ENCODE results near the gene INPP5A. TPM values are rescaled to one million over a fixed set of nuclear protein-coding genes. Genes with fewer than 3 reads are reported as not detected.

Gene INPP5A
- total RNA-seq, 1 donor from 2014 or later, result 36.4 TPM

- TF ChIP-seq CTCF (IDR thresholded peaks at IDR 0.05), result no peak
- H3K27ac Mint-ChIP-seq (ENCODE audit: unreplicated experiment), result no peak overlapping the region
- H3K4me3 Mint-ChIP-seq (ENCODE audit: unreplicated experiment), result no peak overlapping the region
- H3K27me3 Mint-ChIP-seq (ENCODE audit: unreplicated experiment), result no peaks in the 10 kb centered on the region
- peaks cover 16% of the 10 kb centered on the region for H3K36me3 Mint-ChIP-seq (ENCODE audit: unreplicated experiment)
- H3K9me3 Mint-ChIP-seq (ENCODE audit: unreplicated experiment), result peaks cover 7% of the 10 kb centered on the region
- DNase-seq (ENCODE audit: extremely low spot score, unreplicated experiment), result no peak
- H3K4me1 Mint-ChIP-seq (ENCODE audit: unreplicated experiment), result peaks cover 17% of the 10 kb centered on the region
These were observed 67.1 kb downstream of the INPP5A start for GRCh38 chr10:132604686-132605085.

DNA sequence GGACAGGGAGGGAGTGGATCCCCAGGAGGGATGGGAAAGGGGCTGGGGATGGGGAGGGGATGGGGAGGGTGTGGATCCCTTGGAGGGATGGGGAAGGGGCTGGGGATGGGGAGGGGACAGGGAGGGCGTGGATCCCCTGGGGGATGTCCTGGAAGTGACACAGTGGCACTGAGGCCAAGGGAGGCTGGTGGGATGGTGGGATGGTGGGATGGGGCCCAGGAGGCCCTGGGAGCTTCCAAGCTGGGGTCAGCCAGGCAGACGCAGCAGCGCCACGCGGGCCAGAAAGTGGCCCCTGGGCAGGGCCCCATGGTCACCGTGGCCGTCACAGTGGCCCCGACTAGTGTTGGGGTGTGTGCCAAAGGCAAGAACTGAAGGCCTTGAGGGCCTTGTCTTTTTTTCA lies 67.8 kb downstream of the INPP5A start:
- TF ChIP-seq CTCF (IDR thresholded peaks at IDR 0.05), result no peak
- Mint-ChIP-seq H3K9me3 (ENCODE audit: unreplicated experiment) (peaks cover 3% of the 10 kb centered on the region), H3K27ac (ENCODE audit: unreplicated experiment) (no peak overlapping the region), H3K4me1 (ENCODE audit: unreplicated experiment) (peaks cover 17% of the 10 kb centered on the region), H3K27me3 (ENCODE audit: unreplicated experiment) (no peaks in the 10 kb centered on the region), H3K36me3 (ENCODE audit: unreplicated experiment) (peaks cover 12% of the 10 kb centered on the region), H3K4me3 (ENCODE audit: unreplicated experiment) (no peak overlapping the region)
- no peak for DNase-seq (ENCODE audit: extremely low spot score, unreplicated experiment)

GRCh38 chr10:132606031-132606491 lies 68.5 kb downstream of the INPP5A start:
- no peak for TF ChIP-seq CTCF (IDR thresholded peaks at IDR 0.05)
- peaks cover 22% of the 10 kb centered on the region for H3K4me1 Mint-ChIP-seq (ENCODE audit: unreplicated experiment)

GRCh38 chr10:132606536-132607316 lies 69.1 kb downstream of the INPP5A start:
- Mint-ChIP-seq H3K27me3 (ENCODE audit: unreplicated experiment) (no peaks in the 10 kb centered on the region), H3K4me1 (ENCODE audit: unreplicated experiment) (peaks cover 22% of the 10 kb centered on the region), H3K27ac (ENCODE audit: unreplicated experiment) (no peak overlapping the region), H3K9me3 (ENCODE audit: unreplicated experiment) (no peaks in the 10 kb centered on the region), H3K36me3 (ENCODE audit: unreplicated experiment) (peaks cover 7% of the 10 kb centered on the region), H3K4me3 (ENCODE audit: unreplicated experiment) (no peak overlapping the region)
- no peak for DNase-seq (ENCODE audit: extremely low spot score, unreplicated experiment)
- no peak for TF ChIP-seq CTCF (IDR thresholded peaks at IDR 0.05)

More at GRCh38 chr10:132606031-132606491, 68.5 kb downstream of the INPP5A start:
- H3K9me3 Mint-ChIP-seq (ENCODE audit: unreplicated experiment), result no peaks in the 10 kb centered on the region
- H3K36me3 Mint-ChIP-seq (ENCODE audit: unreplicated experiment), result peaks cover 9% of the 10 kb centered on the region
- DNase-seq (ENCODE audit: extremely low spot score, unreplicated experiment), result no peak
- no peaks in the 10 kb centered on the region for H3K27me3 Mint-ChIP-seq (ENCODE audit: unreplicated experiment)
- no peak overlapping the region for H3K27ac Mint-ChIP-seq (ENCODE audit: unreplicated experiment)
- H3K4me3 Mint-ChIP-seq (ENCODE audit: unreplicated experiment), result no peak overlapping the region

- Mint-ChIP-seq H3K9me3 (ENCODE audit: unreplicated experiment) (no peaks in the 10 kb centered on the region), H3K27ac (ENCODE audit: unreplicated experiment) (no peak overlapping the region), H3K4me1 (ENCODE audit: unreplicated experiment) (peaks cover 27% of the 10 kb centered on the region), H3K36me3 (ENCODE audit: unreplicated experiment) (peaks cover 7% of the 10 kb centered on the region), H3K27me3 (ENCODE audit: unreplicated experiment) (no peaks in the 10 kb centered on the region), H3K4me3 (ENCODE audit: unreplicated experiment) (no peak overlapping the region)
- no peak for TF ChIP-seq CTCF (IDR thresholded peaks at IDR 0.05)
- DNase-seq (ENCODE audit: extremely low spot score, unreplicated experiment), result no peak
These were observed 69.9 kb downstream of the INPP5A start for GRCh38 chr10:132607491-132607890.

Data from osteocyte (in vitro differentiated cells).